Stomach (tissue), 4 donors: ENCODE results near the gene ORC1.

ENCODE experiments used
- EP300 ChIP-seq: sonication (generic); formaldehyde crosslinking; IDR thresholded peaks from one replicate; pipeline ENCODE4 v1.6.1; 2017; ENCODE audit warnings: antibody characterized with exemption
- POLR2A ChIP-seq, 4 donors: fragments of 450-650 bp; IDR thresholded peaks; one replicate each; pipeline ENCODE4 v1.6.1; 2016; ENCODE audit warnings: antibody characterized with exemption in 4 of 4, control low read depth in 2 of 4, mild to moderate bottlenecking in 1 of 4, moderate library complexity in 1 of 4
- POLR2AphosphoS5 ChIP-seq, 3 donors: sonication (generic); formaldehyde crosslinking; IDR thresholded peaks; one replicate each; pipeline ENCODE4 v1.6.1; 2016; ENCODE audit warnings: antibody characterized with exemption in 3 of 3
- TF ChIP-seq, protein P1 (sequence below), 7 experiments: fragments of 450-650 bp in 4 of 7; fragments of 200-600 bp in 3 of 7; sonication (generic) in 3 of 7; IDR thresholded peaks; one replicate each; pipeline ENCODE4 v1.5.1; 2016 to 2019; ENCODE audit warnings: antibody characterized with exemption in 7 of 7, control low read depth in 2 of 7, mild to moderate bottlenecking in 1 of 7

DNA sequence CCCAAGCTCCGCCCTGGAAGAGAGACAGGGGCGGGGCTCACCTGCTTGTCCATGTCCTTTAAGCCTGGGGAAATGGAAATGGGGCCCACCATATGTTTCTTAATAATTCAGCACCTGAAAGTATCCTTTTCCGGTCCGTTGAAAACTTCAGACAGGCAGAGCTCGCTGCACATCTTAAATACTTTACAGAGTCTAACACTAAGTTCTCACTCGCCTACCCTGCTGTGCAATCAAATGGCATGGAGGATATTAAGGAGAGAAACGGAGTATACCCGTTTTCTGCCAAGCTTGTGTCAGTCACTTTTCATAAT lies 37.8 kb downstream of the ORC1 start:
- TF ChIP-seq POLR2AphosphoS5 (IDR thresholded peaks at IDR 0.05) (no peak), POLR2A (IDR thresholded peaks at IDR 0.05) (no peak), EP300 (no peak)
- TF ChIP-seq, protein P1, sequence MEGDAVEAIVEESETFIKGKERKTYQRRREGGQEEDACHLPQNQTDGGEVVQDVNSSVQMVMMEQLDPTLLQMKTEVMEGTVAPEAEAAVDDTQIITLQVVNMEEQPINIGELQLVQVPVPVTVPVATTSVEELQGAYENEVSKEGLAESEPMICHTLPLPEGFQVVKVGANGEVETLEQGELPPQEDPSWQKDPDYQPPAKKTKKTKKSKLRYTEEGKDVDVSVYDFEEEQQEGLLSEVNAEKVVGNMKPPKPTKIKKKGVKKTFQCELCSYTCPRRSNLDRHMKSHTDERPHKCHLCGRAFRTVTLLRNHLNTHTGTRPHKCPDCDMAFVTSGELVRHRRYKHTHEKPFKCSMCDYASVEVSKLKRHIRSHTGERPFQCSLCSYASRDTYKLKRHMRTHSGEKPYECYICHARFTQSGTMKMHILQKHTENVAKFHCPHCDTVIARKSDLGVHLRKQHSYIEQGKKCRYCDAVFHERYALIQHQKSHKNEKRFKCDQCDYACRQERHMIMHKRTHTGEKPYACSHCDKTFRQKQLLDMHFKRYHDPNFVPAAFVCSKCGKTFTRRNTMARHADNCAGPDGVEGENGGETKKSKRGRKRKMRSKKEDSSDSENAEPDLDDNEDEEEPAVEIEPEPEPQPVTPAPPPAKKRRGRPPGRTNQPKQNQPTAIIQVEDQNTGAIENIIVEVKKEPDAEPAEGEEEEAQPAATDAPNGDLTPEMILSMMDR (IDR thresholded peaks at IDR 0.05) = no peak
